H1 (cell line): ENCODE data around the gene CRB2. TPM values are rescaled to one million over a fixed set of nuclear protein-coding genes. Genes with fewer than 3 reads are reported as not detected.

ENCODE experiments used
- CTCF ChIA-PET: fragments of 300-600 bp; sonication (Branson Sonifier 250); formaldehyde crosslinking; loops from one replicate; lab custom pipeline; 2021; ENCODE audit not compliant: partially characterized antibody; lab: Charles Lee
- POLR2A ChIA-PET: fragments of 300-600 bp; sonication (Branson Sonifier 250); formaldehyde crosslinking; loops from one replicate; lab custom pipeline; 2021; ENCODE audit warnings: inconsistent platforms; ENCODE audit not compliant: partially characterized antibody; lab: Charles Lee
- DNase-seq, 2 experiments: peaks; one replicate each; pipeline versions ENCODE4 v3.0.0 to v3.0.0-alpha.2; 2010 to 2022; ENCODE audit warnings: low spot score in 2 of 2, low read depth in 1 of 2, mixed read lengths in 1 of 2
- FAIRE-seq: peaks from 2 replicates; lab custom pipeline; 2011; peaks lifted over from hg19 to GRCh38; lab: Jason Lieb, UNC
- H2AFZ ChIP-seq: 2 replicates; pipeline ENCODE4 v1.8.1; 2012; ENCODE audit warnings: low read length, inconsistent platforms
- H2AK5ac ChIP-seq: 2 replicates; pipeline ENCODE4 v1.6.1; 2013; ENCODE audit warnings: low read depth, low read length
- H2BK120ac ChIP-seq: replicated peaks from 2 replicates; pipeline ENCODE3; 2013; ENCODE audit warnings: low read depth, low read length, inconsistent platforms
- H2BK12ac ChIP-seq: 2 replicates; pipeline ENCODE4 v1.6.1; 2013; ENCODE audit warnings: low read depth, low read length
- H2BK15ac ChIP-seq: 2 replicates; pipeline ENCODE4 v1.6.1; 2013; ENCODE audit warnings: low read length
- H2BK20ac ChIP-seq: 2 replicates; pipeline ENCODE4 v1.6.1; 2013; ENCODE audit warnings: low read length
- H2BK5ac ChIP-seq: 2 replicates; pipeline ENCODE4 v1.6.1; 2013; ENCODE audit warnings: low read depth, low read length
- H3K14ac ChIP-seq: 2 replicates; pipeline ENCODE4 v1.6.1; 2013; ENCODE audit warnings: inconsistent platforms; ENCODE audit not compliant: insufficient read length
- H3K18ac ChIP-seq: 2 replicates; pipeline ENCODE4 v1.6.1; 2013; ENCODE audit warnings: low read length; ENCODE audit errors: extremely low read depth
- H3K23ac ChIP-seq: 2 replicates; pipeline ENCODE4 v1.6.1; 2013; ENCODE audit warnings: inconsistent platforms; ENCODE audit not compliant: insufficient read length
- H3K23me2 ChIP-seq: 2 replicates; pipeline ENCODE4 v1.6.1; 2013; ENCODE audit warnings: low read depth, low read length
- H3K27ac ChIP-seq: 2 replicates; pipeline ENCODE4 v1.6.1; 2011; ENCODE audit warnings: low read depth, low read length, inconsistent platforms
- H3K27me3 ChIP-seq, 4 experiments: replicated peaks in 1 of 4; 1 replicate in 1 of 4; 2 replicates in 3 of 4; pipeline versions ENCODE4 v1.6.1 to v1.8.1; 2011 to 2013; ENCODE audit warnings: low read length in 3 of 4, mild to moderate bottlenecking in 3 of 4, inconsistent platforms in 2 of 4, mixed read lengths in 2 of 4, moderate library complexity in 1 of 4; ENCODE audit not compliant: control insufficient read depth in 3 of 4, insufficient read depth in 3 of 4; ENCODE audit errors: extremely low read depth in 1 of 4
- H3K36me3 ChIP-seq, 4 experiments: 2 replicates each; pipeline versions ENCODE4 v1.6.1 to v1.8.1; 2011 to 2013; ENCODE audit warnings: mild to moderate bottlenecking in 4 of 4, low read length in 3 of 4, moderate library complexity in 2 of 4, control low read depth in 1 of 4, inconsistent platforms in 1 of 4; ENCODE audit not compliant: insufficient read depth in 4 of 4, control insufficient read depth in 2 of 4
- H3K4ac ChIP-seq: replicated peaks from 2 replicates; pipeline ENCODE3; 2013; ENCODE audit warnings: low read length, low read depth, mixed read lengths, inconsistent platforms; ENCODE audit not compliant: insufficient read length
- H3K4me1 ChIP-seq, 4 experiments: replicated peaks in 1 of 4; 1 replicate in 1 of 4; 2 replicates in 3 of 4; pipeline versions ENCODE4 v1.6.1 to v1.8.1; 2011 to 2013; ENCODE audit warnings: low read length in 3 of 4, inconsistent platforms in 2 of 4, mixed read lengths in 1 of 4; ENCODE audit not compliant: insufficient read depth in 4 of 4, control insufficient read depth in 3 of 4
- H3K4me2 ChIP-seq, 2 experiments: 2 replicates each; pipeline versions ENCODE4 v1.6.1 to v1.8.1; 2011 to 2013; ENCODE audit warnings: low read depth in 2 of 2, low read length in 2 of 2, control low read depth in 1 of 2, inconsistent platforms in 1 of 2, mild to moderate bottlenecking in 1 of 2; ENCODE audit not compliant: insufficient read depth in 1 of 2
- H3K4me3 ChIP-seq, 4 experiments: fragments of 200-600, 300-600 bp in 1 of 4; sonication (generic), shearing (Covaris generic), sonication (Bioruptor Twin) in 1 of 4; 2 replicates each; pipeline versions ENCODE4 v1.5.1 to v1.8.1; 2011 to 2016; ENCODE audit warnings: low read length in 4 of 4, low read depth in 3 of 4, control low read depth in 2 of 4, inconsistent platforms in 2 of 4, mild to moderate bottlenecking in 2 of 4, mixed read lengths in 1 of 4, moderate library complexity in 1 of 4; ENCODE audit not compliant: insufficient read depth in 2 of 4; ENCODE audit errors: extremely low read depth in 1 of 4
- H3K56ac ChIP-seq: replicated peaks from 2 replicates; pipeline ENCODE3; 2013; ENCODE audit warnings: low read depth, mild to moderate bottlenecking, mixed read lengths, low read length, inconsistent platforms; ENCODE audit not compliant: insufficient read length
- H3K79me1 ChIP-seq: 2 replicates; pipeline ENCODE4 v1.6.1; 2013; ENCODE audit warnings: low read depth, low read length, control low read depth
- H3K79me2 ChIP-seq, 2 experiments: 2 replicates each; pipeline versions ENCODE4 v1.6.1 to v1.8.1; 2012 to 2013; ENCODE audit warnings: low read length in 2 of 2, mild to moderate bottlenecking in 2 of 2, inconsistent platforms in 1 of 2; ENCODE audit not compliant: insufficient read depth in 2 of 2, control insufficient read depth in 1 of 2
- H3K9ac ChIP-seq, 4 experiments: replicated peaks in 1 of 4; 1 replicate in 1 of 4; 2 replicates in 3 of 4; pipeline versions ENCODE4 v1.6.1 to v1.8.1; 2011 to 2013; ENCODE audit warnings: low read depth in 3 of 4, low read length in 3 of 4, control low read depth in 2 of 4, mild to moderate bottlenecking in 2 of 4, moderate library complexity in 2 of 4, inconsistent platforms in 1 of 4; ENCODE audit errors: extremely low read depth in 1 of 4
- H3K9me3 ChIP-seq, 2 experiments: 2 replicates each; pipeline versions ENCODE4 v1.6.1 to v1.8.1; 2012 to 2013; ENCODE audit warnings: mild to moderate bottlenecking in 2 of 2, moderate library complexity in 2 of 2, control low read depth in 1 of 2, inconsistent platforms in 1 of 2, low read depth in 1 of 2, low read length in 1 of 2, mixed read lengths in 1 of 2; ENCODE audit not compliant: insufficient read depth in 2 of 2
- H4K20me1 ChIP-seq, 2 experiments: replicated peaks in 1 of 2; 2 replicates each; pipeline versions ENCODE3 to v1.8.1; 2011 to 2013; ENCODE audit warnings: inconsistent platforms in 2 of 2, low read length in 2 of 2, mild to moderate bottlenecking in 1 of 2; ENCODE audit not compliant: insufficient read depth in 2 of 2, control insufficient read depth in 1 of 2
- H4K5ac ChIP-seq: 2 replicates; pipeline ENCODE4 v1.6.1; 2013; ENCODE audit warnings: low read length, low read depth, mixed read lengths, inconsistent platforms; ENCODE audit not compliant: insufficient read length
- H4K8ac ChIP-seq: 2 replicates; pipeline ENCODE4 v1.8.0; 2013; ENCODE audit warnings: mild to moderate bottlenecking, moderate library complexity, low read length, inconsistent platforms; ENCODE audit not compliant: insufficient read depth; ENCODE audit errors: extremely low read depth
- H4K91ac ChIP-seq: replicated peaks from 2 replicates; pipeline ENCODE3; 2013; ENCODE audit warnings: low read length, mixed read lengths, inconsistent platforms; ENCODE audit not compliant: insufficient read length
- HDAC2 ChIP-seq, 2 experiments: fragments of 300-600 bp in 1 of 2; sonication (generic) in 1 of 2; IDR thresholded peaks; 2 replicates each; pipeline ENCODE4 v1.6.1; 2011 to 2012; ENCODE audit warnings: low read depth in 2 of 2, low read length in 2 of 2, mild to moderate bottlenecking in 2 of 2, moderate library complexity in 2 of 2, borderline replicate concordance in 1 of 2, inconsistent platforms in 1 of 2
- KDM1A ChIP-seq: fragments of 200-600, 300-600 bp; sonication (generic); IDR thresholded peaks from 2 replicates; pipeline ENCODE4 v1.7.1; 2016; ENCODE audit warnings: mild to moderate bottlenecking, low read length, borderline replicate concordance
- NRF1 ChIP-seq: IDR thresholded peaks from 2 replicates; pipeline ENCODE4 v1.6.1; 2011; ENCODE audit warnings: mild to moderate bottlenecking, low read depth, low read length, improper control_type of control experiment
- SIRT6 ChIP-seq: IDR thresholded peaks from one replicate; pipeline ENCODE4 v1.7.1; 2012; ENCODE audit warnings: low read length, inconsistent platforms
- whole genome bisulfite sequencing, 2 experiments: shearing (Covaris generic) in 1 of 2; methylation state at CpG; one replicate each; pipeline versions ENCODE4 v1.1.6 to v1.1.7; 2013 to 2015; ENCODE audit warnings: low lambda C conversion rate in 2 of 2, mixed read lengths in 2 of 2, inconsistent platforms in 1 of 2, low coverage in 1 of 2, missing lambda C conversion rate in 1 of 2; ENCODE audit not compliant: insufficient replicate concordance in 2 of 2, insufficient coverage in 1 of 2, insufficient read length in 1 of 2; ENCODE audit errors: extremely low coverage in 1 of 2, missing lambda C conversion rate in 1 of 2; 5-methylcytosine and 5-hydroxymethylcytosine counted together
- polyA plus RNA-seq, 7 experiments: library from polyadenylated mRNA; depleted of rRNA in 3 of 7; stranded (reverse) in 5 of 7; unstranded in 2 of 7; fragments of >200 nt in 5 of 7; fragments of 200-250 nt in 2 of 7; gene quantifications; 1 replicate in 5 of 7; 2 replicates in 1 of 7; 4 replicates in 1 of 7; pipeline versions ENCODE4 v1.2.1 to v1.2.3, GENCODE V29; 2011 to 2013; ENCODE audit warnings: missing spikeins in 2 of 7, mixed read lengths in 2 of 7
- total RNA-seq: library from RNA; stranded (reverse); fragmentation: NEBNext Ultra II Directional; extraction: Animal tissue kit (Norgen Biotek cat#: 25700); gene quantifications from 2 replicates; pipeline ENCODE4 v1.2.1, GENCODE V29; 2021

CRB2 gene
- total and polyA plus RNA-seq, 2 of the 8 experiments (the other 6 are each of a cell fraction or from before 2014, with no cell fraction given) = 4.0 to 8.4 TPM

DNA sequence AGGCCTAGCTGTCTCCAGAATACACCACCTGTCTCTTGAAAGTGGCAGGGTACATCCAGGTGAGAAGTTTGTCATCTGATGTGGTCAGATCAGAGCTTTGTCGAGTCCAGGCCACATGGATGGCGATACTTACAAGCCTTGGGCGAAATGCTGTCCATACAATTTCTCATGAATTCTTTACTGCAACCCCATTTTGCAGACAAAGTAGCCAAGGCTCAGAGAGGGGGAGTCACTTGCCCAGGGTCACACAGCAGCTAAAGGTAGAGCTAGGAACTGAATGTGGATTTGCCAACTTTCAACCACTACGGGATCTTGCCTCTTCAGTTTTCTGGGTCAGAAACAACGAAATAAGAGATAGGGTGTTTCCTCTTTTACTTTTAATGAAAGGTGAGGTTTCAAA lies 35.2 kb downstream of the CRB2 start:
- Histone ChIP-seq H3K18ac (no peak overlapping the region), H3K23me2 (no peaks in the 10 kb centered on the region; the same call in 1 of the 2 replicates), H2BK20ac (no peak overlapping the region), H3K56ac (no peak overlapping the region), H3K23ac (no peak overlapping the region), H3K4ac (no peak overlapping the region), H3K14ac (no peak overlapping the region), H3K27ac (no peak overlapping the region), H2BK5ac (no peak overlapping the region), H2BK15ac (no peak overlapping the region), H3K4me3 (no peak overlapping the region), H4K91ac (no peak overlapping the region), H3K9me3 (no peaks in the 10 kb centered on the region; a peak in 1 of 4 replicates), H4K5ac (no peak overlapping the region), H2AFZ (no peak overlapping the region), H3K27me3 (no peaks in the 10 kb centered on the region; a peak in 1 of 7 replicates), H3K4me2 (no peak overlapping the region), H4K20me1 (no peaks in the 10 kb centered on the region), H2AK5ac (no peak overlapping the region), H3K79me1 (no peaks in the 10 kb centered on the region), H3K79me2 (no peaks in the 10 kb centered on the region), H2BK120ac (no peak overlapping the region), H2BK12ac (no peak overlapping the region)
- POLR2A ChIA-PET = interaction anchor here (0.8 kb wide), 1 partner anchor 19 kb away, joined by 4 read pairs; no protein-coding TSS in a partner anchor
- DNase-seq = no peak
- CTCF ChIA-PET = interaction anchor here (0.8 to 29.0 kb wide), 6 partner anchors 9 to 683 kb away, joined by 3 to 668 read pairs (median 4); partner anchors contain the start of gene CRB2
- 91% methylated on average over 5 of the region's 5 CpGs; no CpG with 5 or more reads in 1 of the 2 experiments for WGBS, 2 experiments
- TF ChIP-seq HDAC2 (IDR thresholded peaks at IDR 0.05; ENCODE audit: borderline replicate concordance in 1 of 2, low read depth in 2 of 2, low read length in 2 of 2) (peak in 1 of 2 experiments; percentile 51; a peak in 1 of 4 replicates), KDM1A (peak; percentile 86; the same call in 1 of the 2 replicates), NRF1 (no peak), SIRT6 (no peak)
- TF ChIP-seq, all 59 proteins: peak for 2
- FAIRE-seq = no peak
- H3K4me1 ChIP-seq = peaks cover 0 to 21% (median 6%) of the 10 kb centered on the region in 4 experiments; a peak in 5 of 7 replicates
- no peaks in the 10 kb centered on the region; a peak in 1 of 8 replicates for H3K36me3 ChIP-seq
- no peak overlapping the region for H3K9ac ChIP-seq
- no peak overlapping the region for H4K8ac ChIP-seq
